Suppressor macrophage (primary cell): ENCODE data around the gene AVL9.
A peak's percentile ranks its signal among the peaks of the same experiment; 100 is the strongest.
"Not testable (repeated sequence)": the region's sequence is repeated elsewhere in the genome, so short reads cannot be mapped to it uniquely, and the experiment has no call there.

Source experiments
- DNase-seq, 4 experiments: peaks; one replicate each; pipeline ENCODE4 v3.0.0-alpha.2; 2020 to 2022

Gene AVL9

GRCh38 chr7:32591938-32592337 is 96.6 kb downstream of the AVL9 start:
- no peak for DNase-seq

GRCh38 chr7:32592701-32593100 is 97.4 kb downstream of the AVL9 start:
- no peak for DNase-seq

- DNase-seq = no peak
Observed at GRCh38 chr7:32594965-32595490, 99.7 kb downstream of the AVL9 start.

- DNase-seq = not testable (repeated sequence)
Observed at GRCh38 chr7:32601196-32601595, 105.9 kb downstream of the AVL9 start.

GRCh38 chr7:32602470-32602869 is 107.2 kb downstream of the AVL9 start:
- DNase-seq = no peak

- DNase-seq = not testable (repeated sequence)
Observed at GRCh38 chr7:32603492-32603891, 108.2 kb downstream of the AVL9 start.

GRCh38 chr7:32604047-32604446 is 108.8 kb downstream of the AVL9 start:
- not testable (repeated sequence) for DNase-seq

- no peak for DNase-seq
Observed at GRCh38 chr7:32605032-32605431, 109.7 kb downstream of the AVL9 start.

GRCh38 chr7:32609463-32609862 is 114.2 kb downstream of the AVL9 start:
- no peak for DNase-seq

- no peak for DNase-seq
Observed at GRCh38 chr7:32611201-32612099, 116.2 kb downstream of the AVL9 start.

GRCh38 chr7:32616625-32617024 is 121.3 kb downstream of the AVL9 start:
- DNase-seq = peak in 1 of 4 experiments; percentile 4

GRCh38 chr7:32618470-32618869 is 123.2 kb downstream of the AVL9 start:
- DNase-seq = no peak

GRCh38 chr7:32618987-32619386 is 123.7 kb downstream of the AVL9 start:
- no peak for DNase-seq

GRCh38 chr7:32619416-32619815 is 124.1 kb downstream of the AVL9 start:
- not testable (repeated sequence) for DNase-seq

GRCh38 chr7:32631021-32631420 is 135.7 kb downstream of the AVL9 start:
- DNase-seq = no peak

- not testable (repeated sequence) for DNase-seq
Observed at GRCh38 chr7:32631590-32632497, 136.6 kb downstream of the AVL9 start.

GRCh38 chr7:32633446-32633845 is 138.2 kb downstream of the AVL9 start:
- not testable (repeated sequence) for DNase-seq

GRCh38 chr7:32634798-32635393 is 139.6 kb downstream of the AVL9 start:
- DNase-seq = not testable (repeated sequence)

- DNase-seq = not testable (repeated sequence)
Observed at GRCh38 chr7:32636725-32637462, 141.6 kb downstream of the AVL9 start.

- not testable (repeated sequence) for DNase-seq
Observed at GRCh38 chr7:32637611-32638010, 142.3 kb downstream of the AVL9 start.
